Left colon (tissue), 2 donors: ENCODE data around the gene FSTL4. TPM values are rescaled to one million over a fixed set of nuclear protein-coding genes. Genes with fewer than 3 reads are reported as not detected.

ENCODE experiments used
- ATAC-seq: fragments of 200-7000 bp; cut with Tn5 transposase; one replicate; pipeline ENCODE4 v1.9.1; 2020; ENCODE audit warnings: mild to moderate bottlenecking, moderate library complexity
- DNase-seq, 2 donors: peaks; one replicate each; pipeline ENCODE4 v3.0.0-alpha.2; 2020
- intact Hi-C, 2 donors: fragments of 100-400 bp; cut with DNase I in 1 of 2; cut with micrococcal nuclease in 1 of 2; formaldehyde crosslinking; loops; one replicate each; pipeline versions ENCODE4 v1.11.2 to v1.14.0; 2022; cut with DNase I, micrococcal nuclease
- total RNA-seq, 2 donors: library from RNA; stranded (reverse); fragmentation: NEBNext Ultra II Directional; extraction: Animal tissue kit (Norgen Biotek cat#: 25700); gene quantifications; one replicate each; pipeline ENCODE4 v1.2.1, GENCODE V29; 2021
- donor health status: DM: no; HTN: no; CAD: no.
- donor health status: DM: yes; HTN: yes; CAD: no.

FSTL4 gene
- total RNA-seq, 2 donors from 2014 or later: 0.34 to 0.39 TPM

GRCh38 chr5:133468596-133468995 lies 143.7 kb downstream of the FSTL4 start:
- intact Hi-C loops: no loop called here
- DNase-seq: no peak
- ATAC-seq: no peak

- ATAC-seq (no peak), DNase-seq (no peak)
- intact Hi-C loops: no loop called here
Measured at GRCh38 chr5:133467826-133468463, 144.4 kb downstream of the FSTL4 start.

- ATAC-seq (no peak), DNase-seq (no peak)
- intact Hi-C loops: no loop called here
Measured at GRCh38 chr5:133467335-133467779, 145.0 kb downstream of the FSTL4 start.

- no peak for DNase-seq
- intact Hi-C loops: no loop called here
- no peak for ATAC-seq
Measured at GRCh38 chr5:133466556-133467334, 145.6 kb downstream of the FSTL4 start.

- intact Hi-C loops: no loop called here
- DNase-seq (no peak), ATAC-seq (no peak)
Measured at GRCh38 chr5:133464013-133464412, 148.3 kb downstream of the FSTL4 start.

GRCh38 chr5:133461796-133462516 lies 150.4 kb downstream of the FSTL4 start:
- ATAC-seq (no peak), DNase-seq (no peak)

GRCh38 chr5:133460172-133460758 lies 152.1 kb downstream of the FSTL4 start:
- ATAC-seq (peak; percentile 37), DNase-seq (peak in 1 of 2 donors; percentile 43)
- intact Hi-C loops: no loop called here

More at GRCh38 chr5:133461796-133462516, 150.4 kb downstream of the FSTL4 start:
- intact Hi-C loops: no loop called here

- ATAC-seq (no peak), DNase-seq (no peak)
- intact Hi-C loops: loop anchor here in 1 of 2 donors (10.0 kb wide), 1 partner anchor 345 kb away; no protein-coding TSS in a partner anchor
Measured at GRCh38 chr5:133459474-133460160, 152.7 kb downstream of the FSTL4 start.

GRCh38 chr5:133458435-133458834 lies 153.9 kb downstream of the FSTL4 start:
- ATAC-seq (no peak), DNase-seq (no peak)
- intact Hi-C loops: loop anchor here in 1 of 2 donors (10.0 kb wide), 1 partner anchor 344 kb away; no protein-coding TSS in a partner anchor

GRCh38 chr5:133457439-133458355 lies 154.6 kb downstream of the FSTL4 start:
- DNase-seq: no peak
- intact Hi-C loops: loop anchor here in 1 of 2 donors (10.0 kb wide), 1 partner anchor 343 kb away; no protein-coding TSS in a partner anchor
- no peak for ATAC-seq

- DNase-seq (no peak), ATAC-seq (no peak)
- intact Hi-C loops: loop anchor here in 1 of 2 donors (10.0 kb wide), 1 partner anchor 342 kb away; no protein-coding TSS in a partner anchor
Measured at GRCh38 chr5:133456933-133457402, 155.4 kb downstream of the FSTL4 start.

GRCh38 chr5:133455676-133456075 lies 156.7 kb downstream of the FSTL4 start:
- DNase-seq (no peak), ATAC-seq (no peak)
- intact Hi-C loops: loop anchor here in 1 of 2 donors (10.0 kb wide), 1 partner anchor 341 kb away; no protein-coding TSS in a partner anchor

GRCh38 chr5:133454442-133454841 lies 157.9 kb downstream of the FSTL4 start:
- ATAC-seq (no peak), DNase-seq (no peak)
- intact Hi-C loops: loop anchor here in 1 of 2 donors (10.0 kb wide), 1 partner anchor 340 kb away; no protein-coding TSS in a partner anchor

- intact Hi-C loops: loop anchor here in 1 of 2 donors (10.0 kb wide), 1 partner anchor 339 kb away; no protein-coding TSS in a partner anchor
- ATAC-seq (no peak), DNase-seq (no peak)
Measured at GRCh38 chr5:133453831-133454230, 158.5 kb downstream of the FSTL4 start.

- DNase-seq: no peak
- intact Hi-C loops: loop anchor here in 1 of 2 donors (10.0 kb wide), 1 partner anchor 338 kb away; no protein-coding TSS in a partner anchor
- ATAC-seq: no peak
Measured at GRCh38 chr5:133453084-133453780, 159.1 kb downstream of the FSTL4 start.

GRCh38 chr5:133451926-133452325 lies 160.4 kb downstream of the FSTL4 start:
- ATAC-seq (no peak), DNase-seq (no peak)
- intact Hi-C loops: loop anchor here in 1 of 2 donors (10.0 kb wide), 1 partner anchor 337 kb away; no protein-coding TSS in a partner anchor
